ENCODE data around the gene RARA. TPM values are rescaled to one million over a fixed set of nuclear protein-coding genes. Genes with fewer than 3 reads are reported as not detected.
A peak's percentile ranks its signal among the peaks of the same experiment; 100 is the strongest.

The RARA gene
- total RNA-seq, 6 experiments from 2014 or later: 17.7 to 41.9 (median 22.9) TPM

GRCh38 chr17:40361925-40362695 is 53.1 kb downstream of the RARA start:
- Histone ChIP-seq H3K9me3 (no peaks in the 10 kb centered on the region), H3K4me3 (peak overlapping the region; percentile 49 to 64 (median 55)), H3K4me1 (peaks cover 0 to 6% (median 1%) of the 10 kb centered on the region in 4 donors), H3K27ac (no peak overlapping the region), H3K27me3 (no peaks in the 10 kb centered on the region), H3K36me3 (no peaks in the 10 kb centered on the region)
- TF ChIP-seq POLR2A (IDR thresholded peaks at IDR 0.05): no peak
- ATAC-seq (no peak), DNase-seq (peak in 1 of 3 donors; percentile 45)
- intact Hi-C loops (cut with DNase I): loop anchor here in 1 of 2 donors (10.0 kb wide), 1 partner anchor 123 kb away; no protein-coding TSS in a partner anchor
- 38% methylated on average over 3 of the region's 24 CpGs for WGBS (ENCODE audit: insufficient coverage, low coverage, low lambda C conversion rate, missing lambda C conversion rate)

DNA sequence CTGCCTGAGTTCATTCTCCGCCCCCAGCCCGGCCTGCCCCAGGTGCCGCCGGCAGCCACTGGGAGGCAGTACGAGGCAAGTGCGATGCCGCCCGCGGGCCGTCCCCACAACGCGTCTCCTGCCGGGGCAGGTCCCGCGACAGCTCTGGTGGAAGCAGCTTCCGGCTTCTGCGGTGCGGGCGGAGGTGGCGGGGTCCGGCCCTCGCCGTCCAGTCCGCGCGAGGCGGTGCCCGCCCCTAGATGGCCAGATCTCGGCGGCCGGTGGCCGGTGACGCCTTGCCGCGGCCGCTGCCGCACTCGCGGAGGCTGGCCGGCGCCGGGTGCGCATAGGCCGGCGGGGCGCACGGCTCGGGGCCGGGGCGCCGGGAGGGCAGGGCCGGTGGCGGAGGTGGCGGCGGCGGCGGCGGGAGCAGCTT is 53.7 kb downstream of the RARA start:
- Histone ChIP-seq H3K27me3 (no peaks in the 10 kb centered on the region), H3K4me3 (peak overlapping the region; percentile 49 to 64 (median 55)), H3K9me3 (no peaks in the 10 kb centered on the region), H3K4me1 (peaks cover 0 to 6% (median 1%) of the 10 kb centered on the region in 4 donors), H3K36me3 (no peaks in the 10 kb centered on the region), H3K27ac (no peak overlapping the region)
- 0% methylated on average over 12 of the region's 58 CpGs for WGBS (ENCODE audit: insufficient coverage, low coverage, low lambda C conversion rate, missing lambda C conversion rate)
- peak; percentile 72 to 79 (median 76) for ATAC-seq
- peak; percentile 60 for TF ChIP-seq POLR2A (IDR thresholded peaks at IDR 0.05)
- peak; percentile 61 to 73 (median 64) for TF ChIP-seq CTCF (IDR thresholded peaks at IDR 0.05)
- peak; percentile 82 to 86 (median 84) for DNase-seq
- intact Hi-C loops (cut with DNase I): loop anchor here in 1 of 2 donors (10.0 kb wide), 1 partner anchor 122 kb away; no protein-coding TSS in a partner anchor

GRCh38 chr17:40363111-40363827 is 54.3 kb downstream of the RARA start:
- Histone ChIP-seq H3K4me3 (peak overlapping the region; percentile 49 to 64 (median 55)), H3K36me3 (no peaks in the 10 kb centered on the region), H3K27me3 (no peaks in the 10 kb centered on the region), H3K4me1 (peaks cover 0 to 3% (median 1%) of the 10 kb centered on the region in 4 donors), H3K9me3 (no peaks in the 10 kb centered on the region), H3K27ac (no peak overlapping the region)
- TF ChIP-seq CTCF (IDR thresholded peaks at IDR 0.05): no peak
- TF ChIP-seq POLR2A (IDR thresholded peaks at IDR 0.05): peak; percentile 2
- 0% methylated on average over 4 of the region's 91 CpGs for WGBS (ENCODE audit: insufficient coverage, low coverage, low lambda C conversion rate, missing lambda C conversion rate)
- DNase-seq: peak in 2 of 3 donors; percentile 48 to 60
- peak; percentile 11 to 61 (median 46) for ATAC-seq
- intact Hi-C loops (cut with DNase I): loop anchor here in 1 of 2 donors (10.0 kb wide), 1 partner anchor 122 kb away; no protein-coding TSS in a partner anchor

GRCh38 chr17:40364121-40364861 is 55.3 kb downstream of the RARA start, which contains the start of gene GJD3:
Gene GJD3, minus strand, starts transcription at chr17:40364737. Its CDS starts 922 bp downstream, at chr17:40363815.
- TF ChIP-seq POLR2A (IDR thresholded peaks at IDR 0.05) (no peak), CTCF (IDR thresholded peaks at IDR 0.05) (no peak)
- Histone ChIP-seq H3K4me1 (no peaks in the 10 kb centered on the region), H3K27ac (no peak within 1 kb of the TSS), H3K4me3 (peak within 1 kb of the TSS; percentile 49 to 64 (median 55)), H3K9me3 (no peaks in the 10 kb centered on the region), H3K27me3 (no peaks in the 10 kb centered on the region), H3K36me3 (no peaks in the 10 kb centered on the region)
- intact Hi-C loops (cut with DNase I): loop anchor here in 1 of 2 donors (10.0 kb wide), 1 partner anchor 121 kb away; no protein-coding TSS in a partner anchor
- peak in 2 of 4 donors; percentile 3 to 6 for ATAC-seq
- 53% methylated on average over 16 of the region's 22 CpGs for WGBS (ENCODE audit: insufficient coverage, low coverage, low lambda C conversion rate, missing lambda C conversion rate)
- DNase-seq: no peak

Measured in right lobe of liver (tissue), 6 donors.